GM12864 (cell line): ENCODE measurements around the gene GPR143.

ENCODE experiments used
- DNase-seq: peaks from one replicate; pipeline ENCODE4 v3.0.0-alpha.2; 2011; ENCODE audit warnings: low read depth
- H3K4me3 ChIP-seq: 2 replicates; pipeline ENCODE4 v1.5.1; 2011; ENCODE audit warnings: mild to moderate bottlenecking, low read depth, low read length, control low read depth
- TF ChIP-seq, protein P1 (sequence below): IDR thresholded peaks from 2 replicates; pipeline ENCODE4 v1.5.1; 2011; ENCODE audit warnings: low read depth, mild to moderate bottlenecking, moderate library complexity, low read length, control low read depth, inconsistent platforms; ENCODE audit errors: missing control alignments

Gene GPR143

DNA sequence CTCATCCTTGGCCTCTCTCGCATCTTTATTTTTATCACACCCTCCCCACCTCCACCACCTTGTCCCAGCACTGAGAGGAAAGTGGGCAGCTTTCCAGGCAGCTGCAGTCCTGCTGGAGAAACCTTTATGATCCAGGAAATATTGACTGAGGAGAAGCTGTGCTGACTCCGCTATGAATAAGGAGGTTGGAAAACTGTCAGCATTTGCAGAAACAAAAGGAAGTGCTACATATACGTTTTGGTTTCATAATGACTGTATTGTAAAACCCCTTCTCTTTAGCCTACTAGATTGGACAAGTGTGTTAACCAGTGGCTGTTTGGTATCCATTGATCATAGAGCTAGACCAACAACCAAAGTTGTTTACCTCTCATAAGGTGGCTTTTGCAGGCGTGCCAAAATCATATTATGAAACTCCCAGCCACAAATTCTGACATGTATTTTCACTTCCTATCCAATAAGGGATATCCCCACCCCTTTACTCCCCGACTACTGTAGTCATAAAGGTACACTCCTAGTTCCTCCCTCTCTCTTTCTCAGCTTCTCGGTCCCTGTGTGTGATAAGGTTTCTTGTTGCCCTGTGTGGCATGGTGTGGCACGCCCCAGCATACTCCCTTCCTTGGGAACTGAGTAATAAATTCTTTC lies 88.4 kb downstream of the GPR143 start:
- TF ChIP-seq, protein P1, sequence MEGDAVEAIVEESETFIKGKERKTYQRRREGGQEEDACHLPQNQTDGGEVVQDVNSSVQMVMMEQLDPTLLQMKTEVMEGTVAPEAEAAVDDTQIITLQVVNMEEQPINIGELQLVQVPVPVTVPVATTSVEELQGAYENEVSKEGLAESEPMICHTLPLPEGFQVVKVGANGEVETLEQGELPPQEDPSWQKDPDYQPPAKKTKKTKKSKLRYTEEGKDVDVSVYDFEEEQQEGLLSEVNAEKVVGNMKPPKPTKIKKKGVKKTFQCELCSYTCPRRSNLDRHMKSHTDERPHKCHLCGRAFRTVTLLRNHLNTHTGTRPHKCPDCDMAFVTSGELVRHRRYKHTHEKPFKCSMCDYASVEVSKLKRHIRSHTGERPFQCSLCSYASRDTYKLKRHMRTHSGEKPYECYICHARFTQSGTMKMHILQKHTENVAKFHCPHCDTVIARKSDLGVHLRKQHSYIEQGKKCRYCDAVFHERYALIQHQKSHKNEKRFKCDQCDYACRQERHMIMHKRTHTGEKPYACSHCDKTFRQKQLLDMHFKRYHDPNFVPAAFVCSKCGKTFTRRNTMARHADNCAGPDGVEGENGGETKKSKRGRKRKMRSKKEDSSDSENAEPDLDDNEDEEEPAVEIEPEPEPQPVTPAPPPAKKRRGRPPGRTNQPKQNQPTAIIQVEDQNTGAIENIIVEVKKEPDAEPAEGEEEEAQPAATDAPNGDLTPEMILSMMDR: no peak
- H3K4me3 ChIP-seq: no peak overlapping the region
- peak; percentile 83 for DNase-seq

DNA sequence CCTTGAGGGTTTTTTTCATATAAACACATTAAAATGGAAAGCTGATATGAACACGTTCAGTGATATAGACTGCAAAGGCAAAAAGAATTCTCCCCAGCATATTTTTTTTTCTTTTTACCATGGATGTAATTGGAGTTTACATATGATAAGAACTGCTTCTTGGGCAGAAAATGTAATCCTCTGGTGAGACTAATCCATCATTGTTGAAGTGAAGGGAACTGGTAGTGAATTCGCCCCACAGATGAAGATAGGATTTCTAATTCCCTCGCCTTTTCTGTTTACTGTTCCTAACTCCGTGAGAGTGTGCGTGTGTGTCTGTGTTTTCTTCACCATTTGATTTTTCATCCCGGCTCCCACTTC lies 88.9 kb downstream of the GPR143 start:
- TF ChIP-seq, protein P1: no peak
- H3K4me3 ChIP-seq: no peak overlapping the region
- DNase-seq: no peak

DNA sequence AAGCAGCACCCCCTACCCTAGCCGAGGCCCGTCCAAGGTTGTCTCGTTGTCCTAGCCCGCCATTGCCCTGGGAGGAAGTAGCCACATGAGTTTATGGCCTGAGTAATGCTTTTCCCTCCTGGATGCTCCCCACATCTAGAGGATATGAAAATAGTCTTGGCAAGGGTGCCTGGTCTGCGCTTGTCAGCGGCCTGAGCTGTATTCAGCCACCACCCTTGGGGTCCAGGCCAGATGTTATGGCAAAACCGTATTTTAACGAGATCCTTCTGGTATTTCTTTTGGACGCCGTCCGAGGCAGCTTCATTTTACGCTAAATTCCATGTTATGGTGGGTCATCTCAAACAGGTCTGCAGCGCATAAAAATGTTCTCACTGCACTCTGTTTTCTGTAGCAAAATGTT lies 89.3 kb downstream of the GPR143 start:
- TF ChIP-seq, protein P1: no peak
- DNase-seq: no peak
- H3K4me3 ChIP-seq: no peak overlapping the region
